ENCODE results near the gene ITGAE.

DNA sequence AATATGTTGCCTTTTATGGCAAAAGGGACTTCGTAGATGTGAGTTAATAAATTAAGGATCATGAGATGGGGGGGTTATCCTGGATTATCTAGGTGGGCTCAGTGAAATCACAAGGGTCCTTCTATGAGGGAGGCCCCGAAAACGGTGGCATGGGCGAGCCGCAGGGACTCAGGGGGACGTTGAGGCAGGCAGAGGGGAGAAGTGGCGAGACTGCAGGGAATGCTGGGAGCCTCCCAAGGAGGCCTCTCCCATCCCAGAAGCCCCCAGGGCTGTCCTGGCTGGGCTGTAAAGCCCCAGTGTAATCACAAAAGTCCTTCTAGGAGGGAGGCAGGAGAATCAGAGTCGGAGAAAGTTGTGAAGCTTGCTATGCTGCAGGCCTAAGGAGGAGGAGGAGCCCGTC, 35.0 kb downstream of the ITGAE start:
- no peak for TF ChIP-seq EZH2 (IDR thresholded peaks at IDR 0.05; ENCODE audit: insufficient read depth, poor library complexity, severe bottlenecking)
- TF ChIP-seq EZH2phosphoT487 (IDR thresholded peaks at IDR 0.05; ENCODE audit: insufficient read depth, low read depth): no peak
